CD4-positive, alpha-beta T cell (primary cell): ENCODE measurements around the gene HSPBAP1. TPM values are rescaled to one million over a fixed set of nuclear protein-coding genes. Genes with fewer than 3 reads are reported as not detected.

Source experiments
- ATAC-seq: fragments of 200-7000 bp; cut with Tn5 transposase; one replicate; pipeline ENCODE4 v1.10.0; 2022; ENCODE audit warnings: mild to moderate bottlenecking; ENCODE audit not compliant: poor library complexity
- CTCF ChIA-PET: fragments of 350-600 bp; sonication (Branson Sonifier 250); formaldehyde crosslinking; loops from one replicate; lab custom pipeline; 2021; ENCODE audit warnings: antibody characterized with exemption, inconsistent platforms; lab: Charles Lee
- POLR2A ChIA-PET: fragments of 350-600 bp; sonication (Branson Sonifier 250); formaldehyde crosslinking; loops from one replicate; lab custom pipeline; 2021; ENCODE audit warnings: antibody characterized with exemption, inconsistent platforms; lab: Charles Lee
- DNase-seq, 14 experiments: peaks; one replicate each; pipeline ENCODE4 v3.0.0-alpha.2; 2013 to 2020; ENCODE audit warnings: mixed read lengths in 2 of 14
- H3K27ac ChIP-seq, 2 donors: one replicate each; pipeline versions ENCODE4 v1.5.1 to v1.7.0; 2013; ENCODE audit warnings: low read length in 2 of 2, low read depth in 1 of 2, mild to moderate bottlenecking in 1 of 2
- H3K27me3 ChIP-seq, 2 experiments: 1 replicate in 1 of 2; 2 replicates in 1 of 2; pipeline versions ENCODE4 v1.6.1 to v1.7.0; 2013; ENCODE audit warnings: low read length in 2 of 2, control low read depth in 1 of 2, mild to moderate bottlenecking in 1 of 2, moderate library complexity in 1 of 2; ENCODE audit not compliant: insufficient read depth in 2 of 2, control insufficient read depth in 1 of 2
- H3K36me3 ChIP-seq: one replicate; pipeline ENCODE4 v1.6.1; 2013; ENCODE audit warnings: low read length, control low read depth; ENCODE audit not compliant: insufficient read depth
- H3K4me1 ChIP-seq: one replicate; pipeline ENCODE4 v1.6.1; 2013; ENCODE audit warnings: low read length, control low read depth; ENCODE audit not compliant: insufficient read depth
- H3K4me3 ChIP-seq: one replicate; pipeline ENCODE4 v1.5.1; 2013; ENCODE audit warnings: mild to moderate bottlenecking, low read length, moderate library complexity
- H3K9me3 ChIP-seq, 2 experiments: 1 replicate in 1 of 2; 2 replicates in 1 of 2; pipeline versions ENCODE4 v1.6.1 to v1.7.0; 2013; ENCODE audit warnings: low read length in 2 of 2, mild to moderate bottlenecking in 2 of 2, control low read depth in 1 of 2, moderate library complexity in 1 of 2; ENCODE audit not compliant: control insufficient read depth in 1 of 2, insufficient read depth in 1 of 2
- H3K27ac Mint-ChIP-seq: one replicate; pipeline ENCODE4 v1.8.0; 2020; ENCODE audit warnings: mixed read lengths
- H3K27me3 Mint-ChIP-seq: one replicate; pipeline ENCODE4 v1.8.0; 2021; ENCODE audit warnings: mixed read lengths
- H3K36me3 Mint-ChIP-seq: one replicate; pipeline ENCODE4 v1.8.0; 2021; ENCODE audit warnings: low read depth, mixed read lengths
- H3K4me1 Mint-ChIP-seq: one replicate; pipeline ENCODE4 v1.8.0; 2021; ENCODE audit warnings: low read depth, mixed read lengths
- H3K4me3 Mint-ChIP-seq: one replicate; pipeline ENCODE4 v1.8.0; 2020; ENCODE audit warnings: mild to moderate bottlenecking, mixed read lengths
- H3K9me3 Mint-ChIP-seq: one replicate; pipeline ENCODE4 v1.8.0; 2020; ENCODE audit warnings: mixed read lengths
- CTCF ChIP-seq: fragments of 200-600 bp; IDR thresholded peaks from one replicate; pipeline ENCODE4 v1.8.0; 2022; ENCODE audit warnings: antibody characterized with exemption, mild to moderate bottlenecking
- intact Hi-C, 2 experiments: fragments of 100-400 bp; cut with DNase I in 1 of 2; cut with micrococcal nuclease in 1 of 2; formaldehyde crosslinking; loops; one replicate each; pipeline versions ENCODE4 v1.15.1 to v1.9.0; 2023 to 2025; cut with DNase I, micrococcal nuclease
- total RNA-seq, 174 experiments: library from RNA in 2 of 174; stranded (reverse) in 2 of 174; gene quantifications; one replicate each; pipeline ENCODE4 v1.2.3 and lab custom pipeline; 2021 to 2026

The HSPBAP1 gene
- total RNA-seq, 2 experiments from 2014 or later = 9.3 to 11.0 TPM

GRCh38 chr3:122787872-122788271, 5.8 kb downstream of the HSPBAP1 start:
- Mint-ChIP-seq H3K9me3 (no peaks in the 10 kb centered on the region), H3K27me3 (no peaks in the 10 kb centered on the region), H3K27ac (peak overlapping the region; percentile 65), H3K36me3 (peaks cover 21% of the 10 kb centered on the region), H3K4me3 (no peak overlapping the region), H3K4me1 (peaks cover 32% of the 10 kb centered on the region)
- ChIA-PET CTCF (no interaction called here), POLR2A (no interaction called here)
- H3K4me1 ChIP-seq = peaks cover 5% of the 10 kb centered on the region
- H3K27ac ChIP-seq = no peak overlapping the region
- no peak for TF ChIP-seq CTCF
- H3K27me3 ChIP-seq = no peaks in the 10 kb centered on the region
- DNase-seq (no peak), ATAC-seq (peak; percentile 32)
- peaks cover 19% of the 10 kb centered on the region for H3K36me3 ChIP-seq
- H3K9me3 ChIP-seq = no peaks in the 10 kb centered on the region
- intact Hi-C loops = no loop called here
- no peak overlapping the region for H3K4me3 ChIP-seq

GRCh38 chr3:122786066-122786465, 7.6 kb downstream of the HSPBAP1 start:
- POLR2A ChIA-PET = no interaction called here
- no peaks in the 10 kb centered on the region for H3K9me3 Mint-ChIP-seq
- no peaks in the 10 kb centered on the region for H3K27me3 Mint-ChIP-seq
- Histone ChIP-seq H3K9me3 (peaks cover 0 to 4% of the 10 kb centered on the region in 2 experiments), H3K27ac (no peak overlapping the region), H3K36me3 (peaks cover 24% of the 10 kb centered on the region), H3K4me1 (no peaks in the 10 kb centered on the region), H3K4me3 (no peak overlapping the region), H3K27me3 (no peaks in the 10 kb centered on the region)
- no peak overlapping the region for H3K4me3 Mint-ChIP-seq
- peaks cover 32% of the 10 kb centered on the region for H3K4me1 Mint-ChIP-seq
- intact Hi-C loops = no loop called here
- CTCF ChIA-PET = no interaction called here
- H3K36me3 Mint-ChIP-seq = peaks cover 26% of the 10 kb centered on the region
- TF ChIP-seq CTCF = no peak
- DNase-seq = no peak
- ATAC-seq = no peak
- no peak overlapping the region for H3K27ac Mint-ChIP-seq

- Mint-ChIP-seq H3K4me1 (peaks cover 32% of the 10 kb centered on the region), H3K4me3 (no peak overlapping the region), H3K9me3 (no peaks in the 10 kb centered on the region), H3K36me3 (peaks cover 26% of the 10 kb centered on the region), H3K27me3 (no peaks in the 10 kb centered on the region), H3K27ac (no peak overlapping the region)
- Histone ChIP-seq H3K4me3 (no peak overlapping the region), H3K36me3 (peaks cover 24% of the 10 kb centered on the region), H3K27ac (no peak overlapping the region), H3K9me3 (peaks cover 0 to 4% of the 10 kb centered on the region in 2 experiments), H3K4me1 (no peaks in the 10 kb centered on the region), H3K27me3 (no peaks in the 10 kb centered on the region)
- ATAC-seq (no peak), DNase-seq (no peak)
- CTCF ChIA-PET = no interaction called here
- intact Hi-C loops = no loop called here
- no peak for TF ChIP-seq CTCF
- POLR2A ChIA-PET = interaction anchor here (2.4 kb wide), 1 partner anchor 8 kb away, joined by 14 read pairs; the partner anchor contains the start of gene HSPBAP1
These were observed 8.4 kb downstream of the HSPBAP1 start for GRCh38 chr3:122785231-122785630.
